WERI-Rb-1 (cell line): Measurements from ENCODE around the gene MAP2K7.

Source experiments
- DNase-seq: peaks from one replicate; pipeline ENCODE4 v3.0.0-alpha.2; 2020
- H3K27ac ChIP-seq: fragments of 250-450 bp; sonication (Bioruptor Pico); 2 replicates; pipeline ENCODE4 v1.5.1; 2020; ENCODE audit warnings: mild to moderate bottlenecking, moderate library complexity
- H3K27me3 ChIP-seq: fragments of 250-450 bp; sonication (Bioruptor Pico); 2 replicates; pipeline ENCODE4 v1.5.1; 2021; ENCODE audit warnings: mild to moderate bottlenecking, low read depth, moderate library complexity; ENCODE audit not compliant: insufficient read depth, severe bottlenecking
- H3K36me3 ChIP-seq: fragments of 250-450 bp; sonication (Bioruptor Pico); 2 replicates; pipeline ENCODE4 v1.5.1; 2020; ENCODE audit warnings: mild to moderate bottlenecking, moderate library complexity
- H3K4me3 ChIP-seq: 2 replicates; pipeline ENCODE4 v1.5.1; 2011; ENCODE audit warnings: low read depth, mild to moderate bottlenecking, control low read depth, low read length
- H3K9me3 ChIP-seq: fragments of 250-450 bp; sonication (Bioruptor Pico); 2 replicates; pipeline ENCODE4 v1.5.1; 2021; ENCODE audit warnings: mild to moderate bottlenecking, moderate library complexity; ENCODE audit not compliant: severe bottlenecking
- CTCF ChIP-seq: IDR thresholded peaks from 2 replicates; pipeline ENCODE4 v1.5.1; 2011; ENCODE audit warnings: low read depth, mild to moderate bottlenecking, control low read depth, inconsistent platforms, low read length

The MAP2K7 gene

DNA sequence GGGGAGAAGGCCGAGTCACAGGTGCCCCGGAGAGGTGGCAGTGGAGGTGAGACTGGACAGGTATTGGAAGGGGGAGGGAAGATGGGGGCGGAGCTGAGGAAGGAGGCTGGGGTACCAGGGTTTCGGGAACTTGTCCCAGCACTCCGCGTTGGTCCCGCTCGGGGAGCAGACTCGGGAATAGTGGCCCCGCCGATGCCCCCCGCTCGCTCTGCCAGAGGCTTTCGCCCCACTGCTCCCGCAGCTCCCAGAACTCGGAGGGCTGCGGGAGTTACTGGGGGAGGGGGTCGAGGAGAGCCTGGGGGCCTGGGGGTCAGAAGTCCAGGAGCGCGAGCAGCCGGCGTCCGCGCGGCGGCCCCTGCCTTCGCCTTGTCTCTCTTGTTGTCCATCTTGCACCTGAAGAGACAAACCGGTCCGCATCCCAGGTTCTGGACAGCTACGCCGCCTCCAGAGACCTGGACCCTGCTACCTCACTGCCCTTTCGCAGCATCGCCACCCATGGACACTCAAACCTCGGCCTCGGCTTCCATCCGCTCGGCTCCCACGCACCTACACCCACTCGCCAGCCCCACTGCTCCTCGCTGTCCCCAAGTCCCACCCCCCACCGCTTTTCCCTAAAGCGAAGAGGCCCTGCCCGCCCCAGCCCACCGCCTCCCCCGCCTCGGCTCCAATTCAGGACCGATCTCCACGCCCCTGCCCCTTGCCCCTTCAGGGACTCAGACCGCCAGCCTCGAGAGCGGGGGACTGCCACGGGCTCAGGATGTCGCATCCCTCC, 30.2 kb upstream of the MAP2K7 start:
- H3K9me3 ChIP-seq: no peaks in the 10 kb centered on the region
- H3K4me3 ChIP-seq: peak overlapping the region; percentile 82
- DNase-seq: peak; percentile 32
- peak overlapping the region; percentile 90 for H3K27ac ChIP-seq
- TF ChIP-seq CTCF: no peak
- peaks cover 38% of the 10 kb centered on the region for H3K36me3 ChIP-seq
- no peaks in the 10 kb centered on the region for H3K27me3 ChIP-seq

- Histone ChIP-seq H3K36me3 (peaks cover 30% of the 10 kb centered on the region), H3K27me3 (no peaks in the 10 kb centered on the region), H3K27ac (peak within 1 kb of the TSS; percentile 90), H3K9me3 (no peaks in the 10 kb centered on the region), H3K4me3 (peak within 1 kb of the TSS; percentile 82)
- peak; percentile 20; the same call in 1 of the 2 replicates for TF ChIP-seq CTCF
- peak; percentile 90 for DNase-seq
Observed at GRCh38 chr19:7874076-7874896, 29.4 kb upstream of the MAP2K7 start, which contains the start of gene PRR36. Gene PRR36, minus strand, starts transcription at chr19:7874390. Its CDS starts 701 bp downstream, at chr19:7873689.

- no peaks in the 10 kb centered on the region for H3K27me3 ChIP-seq
- no peak for TF ChIP-seq CTCF
- peak overlapping the region; percentile 90 for H3K27ac ChIP-seq
- H3K9me3 ChIP-seq: no peaks in the 10 kb centered on the region
- H3K36me3 ChIP-seq: peaks cover 24% of the 10 kb centered on the region
- DNase-seq: no peak
- H3K4me3 ChIP-seq: peak overlapping the region; percentile 82
Observed at GRCh38 chr19:7874897-7875273, 28.8 kb upstream of the MAP2K7 start.

- peaks cover 9% of the 10 kb centered on the region for H3K36me3 ChIP-seq
- no peak overlapping the region for H3K4me3 ChIP-seq
- TF ChIP-seq CTCF: no peak
- peaks cover 2% of the 10 kb centered on the region for H3K9me3 ChIP-seq
- H3K27me3 ChIP-seq: no peaks in the 10 kb centered on the region
- no peak for DNase-seq
- no peak overlapping the region for H3K27ac ChIP-seq
Observed at GRCh38 chr19:7877249-7877836, 26.3 kb upstream of the MAP2K7 start.

DNA sequence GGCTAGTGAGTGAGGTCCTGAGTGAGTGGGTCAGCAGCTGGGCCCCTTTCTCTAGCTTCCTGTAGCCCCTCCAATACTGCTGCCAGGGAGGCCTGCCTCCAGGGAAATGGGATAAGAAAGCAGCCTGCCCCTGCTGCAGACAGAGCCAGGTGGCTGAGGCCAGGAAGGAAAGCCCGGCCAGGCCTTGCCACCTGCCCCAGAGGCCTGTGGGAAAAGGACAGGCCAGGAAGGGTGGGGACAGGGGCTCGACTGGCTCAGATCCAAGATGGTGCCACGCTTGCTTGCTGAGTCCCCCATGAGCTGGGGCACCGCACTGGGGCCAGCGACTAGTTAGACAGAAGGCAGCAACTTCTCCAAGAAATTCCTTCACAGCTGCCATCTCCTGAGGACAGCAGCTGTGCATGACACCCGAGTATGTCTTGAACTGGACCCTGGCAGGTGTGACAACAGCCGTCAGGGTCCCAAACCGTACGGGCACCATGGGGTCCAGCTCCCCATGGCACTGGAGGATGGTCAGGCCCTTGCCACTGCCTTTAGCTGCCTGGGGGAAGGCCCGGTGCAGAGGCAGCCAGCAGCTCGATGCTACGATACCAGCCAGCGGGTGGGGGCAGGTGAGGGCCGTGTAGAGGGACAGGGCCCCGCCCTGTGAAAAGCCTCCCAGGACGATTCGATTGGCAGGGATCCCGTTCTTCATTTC, 24.4 kb upstream of the MAP2K7 start:
- Histone ChIP-seq H3K27ac (no peak overlapping the region), H3K9me3 (peaks cover 2% of the 10 kb centered on the region), H3K4me3 (no peak overlapping the region), H3K36me3 (no peaks in the 10 kb centered on the region), H3K27me3 (no peaks in the 10 kb centered on the region)
- no peak for TF ChIP-seq CTCF
- DNase-seq: no peak
